HG02642 (cell line): ENCODE measurements around the gene DCUN1D4.

Experiments
- ATAC-seq: cut with Tn5 transposase; IDR thresholded peaks from one replicate; pipeline ENCODE4 v1.9.1; 2021; ENCODE audit warnings: mild to moderate bottlenecking; ENCODE audit not compliant: unreplicated experiment, poor library complexity

DCUN1D4 gene

GRCh38 chr4:51958199-51958968 is 115.4 kb downstream of the DCUN1D4 start:
- ATAC-seq = no peak

- no peak for ATAC-seq
These were observed 117.5 kb downstream of the DCUN1D4 start for GRCh38 chr4:51960486-51960885.

- no peak for ATAC-seq
These were observed 121.0 kb downstream of the DCUN1D4 start for GRCh38 chr4:51963841-51964517.

- no peak for ATAC-seq
These were observed 122.9 kb downstream of the DCUN1D4 start for GRCh38 chr4:51965862-51966261.
